Measurements from ENCODE around the gene JMJD4. TPM values are rescaled to one million over a fixed set of nuclear protein-coding genes. Genes with fewer than 3 reads are reported as not detected.

JMJD4 gene
- total and polyA plus RNA-seq, 9 of the 15 experiments (the other 6 are each of a cell fraction or from before 2014, with no cell fraction given) = 1.4 to 42.6 (median 29.2) TPM

- no peak for TF ChIP-seq CHD7 (IDR thresholded peaks at IDR 0.05; ENCODE audit: low read depth, low read length)
- no peak for TF ChIP-seq JUNB (CRISPR knock-in tag; conservative IDR thresholded peaks at IDR 0.05)
- TF ChIP-seq, protein P1, sequence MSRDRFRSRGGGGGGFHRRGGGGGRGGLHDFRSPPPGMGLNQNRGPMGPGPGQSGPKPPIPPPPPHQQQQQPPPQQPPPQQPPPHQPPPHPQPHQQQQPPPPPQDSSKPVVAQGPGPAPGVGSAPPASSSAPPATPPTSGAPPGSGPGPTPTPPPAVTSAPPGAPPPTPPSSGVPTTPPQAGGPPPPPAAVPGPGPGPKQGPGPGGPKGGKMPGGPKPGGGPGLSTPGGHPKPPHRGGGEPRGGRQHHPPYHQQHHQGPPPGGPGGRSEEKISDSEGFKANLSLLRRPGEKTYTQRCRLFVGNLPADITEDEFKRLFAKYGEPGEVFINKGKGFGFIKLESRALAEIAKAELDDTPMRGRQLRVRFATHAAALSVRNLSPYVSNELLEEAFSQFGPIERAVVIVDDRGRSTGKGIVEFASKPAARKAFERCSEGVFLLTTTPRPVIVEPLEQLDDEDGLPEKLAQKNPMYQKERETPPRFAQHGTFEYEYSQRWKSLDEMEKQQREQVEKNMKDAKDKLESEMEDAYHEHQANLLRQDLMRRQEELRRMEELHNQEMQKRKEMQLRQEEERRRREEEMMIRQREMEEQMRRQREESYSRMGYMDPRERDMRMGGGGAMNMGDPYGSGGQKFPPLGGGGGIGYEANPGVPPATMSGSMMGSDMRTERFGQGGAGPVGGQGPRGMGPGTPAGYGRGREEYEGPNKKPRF (IDR thresholded peaks at IDR 0.05; ENCODE audit: low read depth, low read length) = no peak
- no peak for TF ChIP-seq SP2 (IDR thresholded peaks at IDR 0.05; ENCODE audit: extremely low read depth, low read depth, low read length, poor library complexity, severe bottlenecking)
- TF ChIP-seq, protein P2, sequence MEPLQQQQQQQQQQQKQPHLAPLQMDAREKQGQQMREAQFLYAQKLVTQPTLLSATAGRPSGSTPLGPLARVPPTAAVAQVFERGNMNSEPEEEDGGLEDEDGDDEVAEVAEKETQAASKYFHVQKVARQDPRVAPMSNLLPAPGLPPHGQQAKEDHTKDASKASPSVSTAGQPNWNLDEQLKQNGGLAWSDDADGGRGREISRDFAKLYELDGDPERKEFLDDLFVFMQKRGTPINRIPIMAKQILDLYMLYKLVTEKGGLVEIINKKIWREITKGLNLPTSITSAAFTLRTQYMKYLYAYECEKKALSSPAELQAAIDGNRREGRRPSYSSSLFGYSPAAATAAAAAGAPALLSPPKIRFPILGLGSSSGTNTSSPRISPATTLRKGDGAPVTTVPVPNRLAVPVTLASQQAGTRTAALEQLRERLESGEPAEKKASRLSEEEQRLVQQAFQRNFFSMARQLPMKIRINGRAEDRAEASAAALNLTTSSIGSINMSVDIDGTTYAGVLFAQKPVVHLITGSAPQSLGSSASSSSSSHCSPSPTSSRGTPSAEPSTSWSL (CRISPR knock-in tag; IDR thresholded peaks at IDR 0.05; ENCODE audit: borderline replicate concordance) = no peak
- TF ChIP-seq SMAD2 (IDR thresholded peaks at IDR 0.05; ENCODE audit: low read depth, low read length) = no peak
- no peak for TF ChIP-seq ZNF282 (CRISPR knock-in tag; IDR thresholded peaks at IDR 0.05)
Measured at GRCh38 chr1:227782226-227782625, 47.1 kb upstream of the JMJD4 start (continued).
